GM19324 (cell line): ENCODE measurements around the gene KCNB1.

Experiments
- ATAC-seq: cut with Tn5 transposase; IDR thresholded peaks from one replicate; pipeline ENCODE4 v1.9.1; 2021; ENCODE audit warnings: mild to moderate bottlenecking, moderate library complexity; ENCODE audit not compliant: unreplicated experiment, low FRiP score

The KCNB1 gene

GRCh38 chr20:49471397-49471796, 11.1 kb downstream of the KCNB1 start:
- no peak for ATAC-seq

GRCh38 chr20:49470922-49471321, 11.5 kb downstream of the KCNB1 start:
- ATAC-seq: no peak

- no peak for ATAC-seq
Observed at GRCh38 chr20:49469060-49469459, 13.4 kb downstream of the KCNB1 start.

- no peak for ATAC-seq
Observed at GRCh38 chr20:49468412-49468811, 14.1 kb downstream of the KCNB1 start.

GRCh38 chr20:49466114-49466912, 16.2 kb downstream of the KCNB1 start:
- no peak for ATAC-seq

- ATAC-seq: no peak
Observed at GRCh38 chr20:49464556-49464955, 17.9 kb downstream of the KCNB1 start.

- ATAC-seq: no peak
Observed at GRCh38 chr20:49462626-49463025, 19.8 kb downstream of the KCNB1 start.

GRCh38 chr20:49461894-49462620, 20.4 kb downstream of the KCNB1 start:
- no peak for ATAC-seq

- ATAC-seq: no peak
Observed at GRCh38 chr20:49460916-49461315, 21.6 kb downstream of the KCNB1 start.

GRCh38 chr20:49460131-49460530, 22.3 kb downstream of the KCNB1 start:
- ATAC-seq: no peak

- ATAC-seq: no peak
Observed at GRCh38 chr20:49459684-49460083, 22.8 kb downstream of the KCNB1 start.

- no peak for ATAC-seq
Observed at GRCh38 chr20:49457444-49457843, 25.0 kb downstream of the KCNB1 start.

- no peak for ATAC-seq
Observed at GRCh38 chr20:49456646-49457045, 25.8 kb downstream of the KCNB1 start.

- no peak for ATAC-seq
Observed at GRCh38 chr20:49455691-49456090, 26.8 kb downstream of the KCNB1 start.

- no peak for ATAC-seq
Observed at GRCh38 chr20:49452011-49452482, 30.4 kb downstream of the KCNB1 start.

GRCh38 chr20:49450281-49450721, 32.2 kb downstream of the KCNB1 start:
- no peak for ATAC-seq

- no peak for ATAC-seq
Observed at GRCh38 chr20:49448917-49449316, 33.6 kb downstream of the KCNB1 start.

GRCh38 chr20:49447946-49448809, 34.3 kb downstream of the KCNB1 start:
- no peak for ATAC-seq

GRCh38 chr20:49447364-49447763, 35.1 kb downstream of the KCNB1 start:
- ATAC-seq: no peak

GRCh38 chr20:49446808-49447207, 35.7 kb downstream of the KCNB1 start:
- no peak for ATAC-seq

- ATAC-seq: no peak
Observed at GRCh38 chr20:49446080-49446479, 36.4 kb downstream of the KCNB1 start.
